Endothelial cell of umbilical vein (primary cell): ENCODE data around the gene KCNS3. TPM values are rescaled to one million over a fixed set of nuclear protein-coding genes. Genes with fewer than 3 reads are reported as not detected.

Experiments used
- BruUV-seq: library from RNA; stranded (reverse); fragments of 400-500 nt; replicated peaks from 2 replicates; lab custom pipeline; 2021; lab: Mats Ljungman, UMichigan
- CTCF ChIA-PET: fragments of 300-600, 350-600 bp; sonication (Branson Sonifier 250); formaldehyde crosslinking; loops from one replicate; lab custom pipeline; 2021; ENCODE audit warnings: antibody characterized with exemption, inconsistent platforms; lab: Charles Lee
- POLR2A ChIA-PET: fragments of 300-600, 350-600 bp; sonication (Branson Sonifier 250); formaldehyde crosslinking; loops from one replicate; lab custom pipeline; 2021; ENCODE audit warnings: antibody characterized with exemption, inconsistent platforms; lab: Charles Lee
- DNase-seq: peaks from one replicate; pipeline ENCODE4 v3.0.0-alpha.2; 2011; ENCODE audit warnings: low read depth, low spot score
- FAIRE-seq: peaks from 2 replicates; lab custom pipeline; 2011; peaks lifted over from hg19 to GRCh38; lab: Jason Lieb, UNC
- H2AFZ ChIP-seq: 2 replicates; pipeline ENCODE4 v1.6.0; 2012; ENCODE audit warnings: low read depth, low read length, control low read depth, inconsistent platforms
- H3K27ac ChIP-seq: 2 replicates; pipeline ENCODE4 v1.5.1; 2011; ENCODE audit warnings: low read depth, mild to moderate bottlenecking, control low read depth, low read length, moderate library complexity; ENCODE audit not compliant: insufficient read depth
- H3K27me3 ChIP-seq, 2 experiments: 2 replicates each; pipeline versions ENCODE4 v1.6.0 to v1.6.1; 2011; ENCODE audit warnings: low read length in 2 of 2, mixed read lengths in 1 of 2; ENCODE audit not compliant: control insufficient read depth in 2 of 2, insufficient read depth in 2 of 2
- H3K36me3 ChIP-seq, 2 experiments: 2 replicates in 1 of 2; 3 replicates in 1 of 2; pipeline ENCODE4 v1.5.1; 2011; ENCODE audit warnings: low read length in 2 of 2, mild to moderate bottlenecking in 1 of 2, moderate library complexity in 1 of 2; ENCODE audit not compliant: control insufficient read depth in 2 of 2, insufficient read depth in 2 of 2; ENCODE audit errors: extremely low read depth in 1 of 2
- H3K4me1 ChIP-seq: 3 replicates; pipeline ENCODE4 v1.5.1; 2011; ENCODE audit warnings: mild to moderate bottlenecking, low read length; ENCODE audit not compliant: control insufficient read depth, insufficient read depth; ENCODE audit errors: extremely low read depth
- H3K4me2 ChIP-seq: 2 replicates; pipeline ENCODE4 v1.6.1; 2011; ENCODE audit warnings: low read length, control low read depth, mixed read lengths; ENCODE audit not compliant: insufficient read depth
- H3K4me3 ChIP-seq, 3 experiments: fragments of 200-600 bp in 1 of 3; sonication (generic), shearing (Covaris generic) in 1 of 3; replicated peaks in 1 of 3; 2 replicates each; pipeline ENCODE4 v1.5.1; 2011 to 2016; ENCODE audit warnings: control low read depth in 3 of 3, low read length in 3 of 3, mild to moderate bottlenecking in 2 of 3, inconsistent platforms in 1 of 3, low read depth in 1 of 3, moderate library complexity in 1 of 3; ENCODE audit not compliant: insufficient read depth in 1 of 3
- H3K79me2 ChIP-seq: 2 replicates; pipeline ENCODE4 v1.6.0; 2012; ENCODE audit warnings: low read length, inconsistent platforms; ENCODE audit not compliant: control insufficient read depth, insufficient read depth
- H3K9ac ChIP-seq: replicated peaks from 2 replicates; pipeline ENCODE3; 2011; ENCODE audit warnings: low read length, control low read depth; ENCODE audit not compliant: insufficient read depth; ENCODE audit errors: extremely low read depth
- H3K9me1 ChIP-seq: replicated peaks from 3 replicates; pipeline ENCODE4 v1.6.0; 2011; ENCODE audit warnings: mild to moderate bottlenecking, low read length; ENCODE audit not compliant: control insufficient read depth, insufficient read depth; ENCODE audit errors: extremely low read depth
- H3K9me3 ChIP-seq: replicated peaks from 2 replicates; pipeline ENCODE4 v1.5.1; 2012; ENCODE audit warnings: low read length, inconsistent platforms; ENCODE audit not compliant: control insufficient read depth, insufficient read depth
- H4K20me1 ChIP-seq: replicated peaks from 2 replicates; pipeline ENCODE3; 2011; ENCODE audit warnings: mild to moderate bottlenecking, low read length; ENCODE audit not compliant: control insufficient read depth, insufficient read depth; ENCODE audit errors: extremely low read depth
- EZH2 ChIP-seq: IDR thresholded peaks from 2 replicates; pipeline ENCODE4 v1.6.1; 2012; ENCODE audit warnings: borderline replicate concordance, low read depth, mild to moderate bottlenecking, moderate library complexity, low read length, inconsistent platforms; ENCODE audit not compliant: severe bottlenecking
- FOS ChIP-seq: IDR thresholded peaks from 2 replicates; pipeline ENCODE4 v1.6.1; 2011; ENCODE audit warnings: mild to moderate bottlenecking, low read length, moderate library complexity, borderline replicate concordance; ENCODE audit not compliant: insufficient read depth
- GATA2 ChIP-seq: IDR thresholded peaks from 2 replicates; pipeline ENCODE4 v1.7.0; 2011; ENCODE audit warnings: low read depth, mild to moderate bottlenecking, moderate library complexity, mixed read lengths, low read length; ENCODE audit not compliant: insufficient read length, insufficient read depth
- JUN ChIP-seq: IDR thresholded peaks from 2 replicates; pipeline ENCODE4 v1.6.1; 2011; ENCODE audit warnings: borderline replicate concordance, low read depth; ENCODE audit not compliant: insufficient read length, insufficient read depth
- MYC ChIP-seq: IDR thresholded peaks from one replicate; pipeline ENCODE4 v1.6.1; 2011; ENCODE audit warnings: mild to moderate bottlenecking, low read depth, low read length
- POLR2A ChIP-seq: IDR thresholded peaks from 2 replicates; pipeline ENCODE4 v1.6.1; 2012; ENCODE audit warnings: low read depth, mild to moderate bottlenecking, control low read depth, low read length
- POLR2AphosphoS5 ChIP-seq: IDR thresholded peaks from 2 replicates; pipeline ENCODE4 v1.6.1; 2012; ENCODE audit warnings: low read depth, mild to moderate bottlenecking, control low read depth, low read length, moderate library complexity; ENCODE audit not compliant: insufficient read depth
- dilution Hi-C: fragments of 300-500 bp; cut with MboI; formaldehyde crosslinking; loops from one replicate; pipeline ENCODE4 v1.15.0; 2019; ENCODE audit warnings: low sequenced_read_pairs; ENCODE audit not compliant: extremely low pct_ligation_motif_present
- intact Hi-C: fragments of 100-400 bp; cut with micrococcal nuclease; formaldehyde crosslinking; loops from one replicate; pipeline ENCODE4 v1.10.0; 2022
- polyA plus RNA-seq, 4 experiments: library from polyadenylated mRNA; depleted of rRNA in 3 of 4; stranded (reverse) in 3 of 4; unstranded in 1 of 4; fragments of >200 nt; gene quantifications; 2 replicates each; pipeline versions ENCODE4 v1.2.1 to v1.2.3, GENCODE V29; 2011 to 2012; ENCODE audit warnings: missing spikeins in 1 of 4
- total RNA-seq: library from RNA; stranded (reverse); gene quantifications from 2 replicates; pipeline ENCODE4 v1.2.3, GENCODE V29; 2021
- TF ChIP-seq, protein P1 (sequence below): IDR thresholded peaks from 2 replicates; pipeline ENCODE4 v1.6.1; 2011; ENCODE audit not compliant: insufficient read depth, insufficient read length
- TF ChIP-seq, protein P2 (sequence below), 2 donors: IDR thresholded peaks; 1 replicate in 1 of 2; 2 replicates in 1 of 2; pipeline ENCODE4 v1.5.1; 2011; ENCODE audit warnings: low read length in 2 of 2, mild to moderate bottlenecking in 2 of 2, moderate library complexity in 2 of 2, control low read depth in 1 of 2, inconsistent platforms in 1 of 2, low read depth in 1 of 2; ENCODE audit not compliant: insufficient read depth in 1 of 2; ENCODE audit errors: extremely low read depth in 1 of 2

The KCNS3 gene
- total and polyA plus RNA-seq, 2 donors (not counting 3 experiments of a cell fraction or from before 2014, with no cell fraction given): 0.75 to 2.4 TPM

DNA sequence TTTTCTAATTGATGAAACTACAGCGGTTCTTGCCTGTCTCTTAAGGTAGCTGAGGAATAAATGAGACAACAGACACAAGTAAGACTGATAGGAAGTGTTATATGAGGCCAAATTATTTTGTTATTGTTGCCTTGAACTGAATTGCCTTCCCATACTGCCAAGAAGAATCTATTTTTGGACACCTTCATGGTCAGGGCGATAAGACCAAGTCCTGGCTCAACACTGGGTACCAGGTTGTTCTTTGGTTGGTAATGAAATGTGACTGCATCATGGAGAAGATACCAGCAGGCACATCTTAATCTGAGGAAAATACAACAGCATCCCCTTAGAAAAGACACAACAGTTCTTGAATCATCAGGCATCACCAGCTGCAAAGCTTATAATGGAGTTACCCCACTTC, 38.5 kb upstream of the KCNS3 start:
- TF ChIP-seq, protein P1, sequence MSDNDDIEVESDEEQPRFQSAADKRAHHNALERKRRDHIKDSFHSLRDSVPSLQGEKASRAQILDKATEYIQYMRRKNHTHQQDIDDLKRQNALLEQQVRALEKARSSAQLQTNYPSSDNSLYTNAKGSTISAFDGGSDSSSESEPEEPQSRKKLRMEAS: no peak
- TF ChIP-seq POLR2AphosphoS5 (no peak), FOS (no peak), GATA2 (no peak), POLR2A (no peak), EZH2 (no peak), JUN (no peak), MYC (no peak)
- TF ChIP-seq, protein P2, sequence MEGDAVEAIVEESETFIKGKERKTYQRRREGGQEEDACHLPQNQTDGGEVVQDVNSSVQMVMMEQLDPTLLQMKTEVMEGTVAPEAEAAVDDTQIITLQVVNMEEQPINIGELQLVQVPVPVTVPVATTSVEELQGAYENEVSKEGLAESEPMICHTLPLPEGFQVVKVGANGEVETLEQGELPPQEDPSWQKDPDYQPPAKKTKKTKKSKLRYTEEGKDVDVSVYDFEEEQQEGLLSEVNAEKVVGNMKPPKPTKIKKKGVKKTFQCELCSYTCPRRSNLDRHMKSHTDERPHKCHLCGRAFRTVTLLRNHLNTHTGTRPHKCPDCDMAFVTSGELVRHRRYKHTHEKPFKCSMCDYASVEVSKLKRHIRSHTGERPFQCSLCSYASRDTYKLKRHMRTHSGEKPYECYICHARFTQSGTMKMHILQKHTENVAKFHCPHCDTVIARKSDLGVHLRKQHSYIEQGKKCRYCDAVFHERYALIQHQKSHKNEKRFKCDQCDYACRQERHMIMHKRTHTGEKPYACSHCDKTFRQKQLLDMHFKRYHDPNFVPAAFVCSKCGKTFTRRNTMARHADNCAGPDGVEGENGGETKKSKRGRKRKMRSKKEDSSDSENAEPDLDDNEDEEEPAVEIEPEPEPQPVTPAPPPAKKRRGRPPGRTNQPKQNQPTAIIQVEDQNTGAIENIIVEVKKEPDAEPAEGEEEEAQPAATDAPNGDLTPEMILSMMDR (IDR thresholded peaks at IDR 0.05; ENCODE audit: extremely low read depth in 1 of 2, insufficient read depth in 1 of 2, low read depth in 1 of 2, low read length in 2 of 2): no peak
- no peak for FAIRE-seq

More for the DNA sequence above, 38.5 kb upstream of the KCNS3 start:
- Histone ChIP-seq H3K9me3 (no peaks in the 10 kb centered on the region), H3K9ac (no peak overlapping the region), H3K4me3 (no peak overlapping the region), H3K9me1 (no peaks in the 10 kb centered on the region), H2AFZ (no peak overlapping the region), H3K4me2 (no peak overlapping the region), H3K4me1 (no peaks in the 10 kb centered on the region), H3K27me3 (peaks cover 0 to 4% of the 10 kb centered on the region in 2 experiments), H3K36me3 (no peaks in the 10 kb centered on the region), H3K79me2 (no peaks in the 10 kb centered on the region), H3K27ac (no peak overlapping the region), H4K20me1 (no peaks in the 10 kb centered on the region)
- BruUV-seq: no TSS peak
- no peak for DNase-seq
- intact Hi-C loops (no loop called here), dilution Hi-C loops (no loop called here)
- ChIA-PET POLR2A (no interaction called here), CTCF (interaction anchor here (1.5 kb wide), 1 partner anchor 9 kb away, joined by 6 read pairs; no protein-coding TSS in a partner anchor)
